ENCODE data around the gene STAP2. TPM values are rescaled to one million over a fixed set of nuclear protein-coding genes. Genes with fewer than 3 reads are reported as not detected.
A peak's percentile ranks its signal among the peaks of the same experiment; 100 is the strongest.

The STAP2 gene, protein sequence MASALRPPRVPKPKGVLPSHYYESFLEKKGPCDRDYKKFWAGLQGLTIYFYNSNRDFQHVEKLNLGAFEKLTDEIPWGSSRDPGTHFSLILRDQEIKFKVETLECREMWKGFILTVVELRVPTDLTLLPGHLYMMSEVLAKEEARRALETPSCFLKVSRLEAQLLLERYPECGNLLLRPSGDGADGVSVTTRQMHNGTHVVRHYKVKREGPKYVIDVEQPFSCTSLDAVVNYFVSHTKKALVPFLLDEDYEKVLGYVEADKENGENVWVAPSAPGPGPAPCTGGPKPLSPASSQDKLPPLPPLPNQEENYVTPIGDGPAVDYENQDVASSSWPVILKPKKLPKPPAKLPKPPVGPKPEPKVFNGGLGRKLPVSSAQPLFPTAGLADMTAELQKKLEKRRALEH
- polyA plus RNA-seq (2013, experiment 1 of 2) = 6.4 TPM
- 7.4 TPM for polyA plus RNA-seq (2013, experiment 2 of 2)

DNA sequence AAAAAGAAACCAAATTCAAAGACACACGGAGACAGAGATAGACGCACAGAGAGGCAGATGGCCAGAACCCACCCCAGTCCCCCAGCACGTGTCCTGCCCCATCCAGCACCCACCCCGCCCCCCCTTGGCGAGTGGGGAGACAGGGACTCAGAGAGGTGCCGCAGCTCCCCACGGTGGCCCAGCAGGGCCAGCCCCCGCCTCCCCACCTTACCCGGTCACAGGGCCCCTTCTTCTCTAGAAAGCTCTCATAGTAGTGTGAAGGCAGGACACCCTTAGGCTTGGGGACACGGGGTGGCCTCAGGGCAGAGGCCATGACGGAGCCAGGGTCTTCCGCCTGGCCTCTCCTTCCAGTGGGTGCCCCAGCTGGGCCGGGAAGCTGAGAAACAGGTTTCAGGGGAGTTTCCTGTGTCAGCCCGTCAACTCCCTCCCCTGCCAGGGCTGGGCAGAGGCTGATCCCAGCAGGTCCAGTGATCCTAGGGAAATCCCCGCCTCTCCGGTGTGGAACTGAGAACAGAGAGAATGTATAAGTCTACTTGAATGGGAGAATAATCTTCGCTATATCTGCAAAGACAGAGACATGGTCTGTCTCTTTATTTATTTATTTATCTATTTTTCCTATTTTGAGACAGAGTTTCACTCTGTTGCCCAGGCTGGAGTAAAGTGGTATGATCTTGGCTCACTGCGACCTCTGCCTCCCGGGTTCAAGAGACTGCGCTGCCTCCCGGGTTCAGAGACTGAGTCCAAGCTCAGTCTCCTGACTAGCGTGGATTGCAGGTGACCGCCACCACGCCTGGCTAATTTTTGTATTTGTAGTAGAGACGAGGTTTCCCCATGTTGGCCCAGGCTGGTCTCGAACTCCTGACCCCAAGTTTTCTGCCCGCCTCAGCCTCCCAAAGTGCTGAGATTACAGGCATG is at the start of gene STAP2:
STAP2 (minus strand) TSS at position 387 of the 915 bp plus-strand sequence; CDS start at position 313, 74 bp downstream.
- Histone ChIP-seq H3K18ac (ENCODE audit: low read length) (peak within 1 kb of the TSS; percentile 89), H3K79me1 (ENCODE audit: low read depth, low read length) (no peaks in the 10 kb centered on the region), H3K4me2 (ENCODE audit: insufficient read depth, low read length, poor library complexity, severe bottlenecking) (peak within 1 kb of the TSS; percentile 51), H2AFZ (ENCODE audit: low read length) (peak within 1 kb of the TSS; percentile 79), H3K4ac (ENCODE audit: low read length) (no peak within 1 kb of the TSS), H3K4me1 (ENCODE audit: control insufficient read depth in 2 of 2, insufficient read depth in 1 of 2, low read depth in 1 of 2, low read length in 2 of 2) (peaks cover 10 to 13% of the 10 kb centered on the region in 2 donors), H3K27me3 (ENCODE audit: control insufficient read depth in 3 of 3, insufficient read depth in 3 of 3, low read depth in 1 of 3, low read length in 3 of 3) (no peaks in the 10 kb centered on the region), H2BK5ac (ENCODE audit: low read length) (peak within 1 kb of the TSS; percentile 66), H3K27ac (replicated peaks; ENCODE audit: low read length) (no peak within 1 kb of the TSS), H3K23ac (ENCODE audit: low read depth, low read length, poor library complexity) (peak within 1 kb of the TSS; percentile 0), H2BK120ac (ENCODE audit: low read depth, low read length) (no peak within 1 kb of the TSS), H3K4me3 (ENCODE audit: low read length in 2 of 2) (peak within 1 kb of the TSS; percentile 36 to 71), H2BK12ac (ENCODE audit: low read length) (no peak within 1 kb of the TSS), H2AK5ac (ENCODE audit: low read depth, low read length) (peak within 1 kb of the TSS; percentile 65), H3K9me3 (replicated peaks in 1 of 2; ENCODE audit: control insufficient read depth in 2 of 2, insufficient read depth in 1 of 2, low read depth in 1 of 2, low read length in 2 of 2) (peaks cover 0 to 2% of the 10 kb centered on the region in 2 donors), H2BK15ac (ENCODE audit: low read length) (no peak within 1 kb of the TSS), H4K8ac (ENCODE audit: low read depth, low read length) (no peak within 1 kb of the TSS), H3K36me3 (replicated peaks in 1 of 2; ENCODE audit: control insufficient read depth in 2 of 2, insufficient read depth in 2 of 2, low read length in 2 of 2) (peaks cover 9 to 15% of the 10 kb centered on the region in 2 donors), H3K14ac (ENCODE audit: low read length) (no peak within 1 kb of the TSS), H4K91ac (ENCODE audit: low read depth, low read length, poor library complexity) (peak within 1 kb of the TSS; percentile 65), H3K9ac (ENCODE audit: low read depth, low read length, poor library complexity) (peak within 1 kb of the TSS; percentile 85)
- DNase-seq (ENCODE audit: low spot score) = no peak
- no CpG with 5 or more reads among the region's 27 CpGs for WGBS, 2 donors (ENCODE audit: extremely low coverage in 2 of 2, insufficient read length in 2 of 2, insufficient replicate concordance in 1 of 2)

DNA sequence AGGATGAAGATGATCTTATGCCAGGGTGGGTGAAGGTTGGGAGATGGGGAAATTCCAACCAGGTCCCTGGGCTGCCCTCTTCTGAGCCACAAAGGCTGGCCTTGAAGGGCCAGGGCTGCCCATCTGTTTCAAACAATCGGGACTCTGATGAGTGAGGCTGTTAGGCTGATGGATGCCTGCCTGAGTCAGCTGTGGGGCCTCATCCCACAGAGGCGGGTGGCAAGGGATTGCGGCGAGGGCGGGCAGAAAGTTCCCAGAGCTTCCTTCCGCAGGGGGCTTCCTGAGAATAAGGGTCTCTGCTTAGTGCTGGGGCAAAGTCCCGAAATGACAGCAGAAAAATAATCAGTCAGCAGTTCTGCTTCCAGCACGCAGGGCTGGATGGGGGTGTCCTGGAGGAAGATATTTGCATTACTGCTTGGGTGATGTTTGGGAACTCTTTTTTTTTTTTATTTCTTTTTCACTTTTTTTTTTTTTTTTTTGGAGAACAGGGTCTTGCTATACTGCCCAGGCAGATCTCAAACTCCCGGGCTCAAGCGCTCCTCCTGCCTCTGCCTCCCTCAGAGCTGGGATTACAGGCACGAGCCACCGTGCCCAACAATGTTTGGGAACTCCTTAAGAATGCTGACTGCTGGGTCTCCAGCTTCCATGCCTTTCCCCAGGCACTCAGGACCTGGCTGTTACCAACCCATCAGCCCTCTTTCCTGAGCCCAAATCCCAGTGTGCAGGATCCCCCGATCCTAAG is 47.6 kb upstream of the STAP2 start:
- no peak overlapping the region for H2AFZ ChIP-seq (ENCODE audit: low read length)
- no peak overlapping the region for H3K27ac ChIP-seq (replicated peaks; ENCODE audit: low read length)
- H3K18ac ChIP-seq (ENCODE audit: low read length) = no peak overlapping the region
- peaks cover 26 to 30% of the 10 kb centered on the region in 2 donors for H3K4me1 ChIP-seq (ENCODE audit: control insufficient read depth in 2 of 2, insufficient read depth in 1 of 2, low read depth in 1 of 2, low read length in 2 of 2)
- peak overlapping the region; percentile 57 for H2BK5ac ChIP-seq (ENCODE audit: low read length)
- no peak overlapping the region for H4K8ac ChIP-seq (ENCODE audit: low read depth, low read length)
- no peaks in the 10 kb centered on the region for H3K9me3 ChIP-seq (replicated peaks in 1 of 2; ENCODE audit: control insufficient read depth in 2 of 2, insufficient read depth in 1 of 2, low read depth in 1 of 2, low read length in 2 of 2)
- no peak overlapping the region for H4K91ac ChIP-seq (ENCODE audit: low read depth, low read length, poor library complexity)
- H2BK12ac ChIP-seq (ENCODE audit: low read length) = no peak overlapping the region
- no peaks in the 10 kb centered on the region for H3K27me3 ChIP-seq (ENCODE audit: control insufficient read depth in 3 of 3, insufficient read depth in 3 of 3, low read depth in 1 of 3, low read length in 3 of 3)
- H3K4ac ChIP-seq (ENCODE audit: low read length) = no peak overlapping the region
- H2AK5ac ChIP-seq (ENCODE audit: low read depth, low read length) = peak overlapping the region; percentile 17
- no peak overlapping the region for H3K14ac ChIP-seq (ENCODE audit: low read length)
- no peak overlapping the region for H2BK15ac ChIP-seq (ENCODE audit: low read length)
- no peak overlapping the region for H2BK120ac ChIP-seq (ENCODE audit: low read depth, low read length)
- H3K79me1 ChIP-seq (ENCODE audit: low read depth, low read length) = peaks cover 15% of the 10 kb centered on the region
- H3K36me3 ChIP-seq (replicated peaks in 1 of 2; ENCODE audit: control insufficient read depth in 2 of 2, insufficient read depth in 2 of 2, low read length in 2 of 2) = peaks cover 3 to 45% of the 10 kb centered on the region in 2 donors
- no CpG with 5 or more reads among the region's 13 CpGs for WGBS, 2 donors (ENCODE audit: extremely low coverage in 2 of 2, insufficient read length in 2 of 2, insufficient replicate concordance in 1 of 2)
- H3K23ac ChIP-seq (ENCODE audit: low read depth, low read length, poor library complexity) = peak overlapping the region; percentile 50
- no peak overlapping the region for H3K4me3 ChIP-seq (ENCODE audit: low read length in 2 of 2)
- H3K4me2 ChIP-seq (ENCODE audit: insufficient read depth, low read length, poor library complexity, severe bottlenecking) = no peak overlapping the region
- peak overlapping the region; percentile 24 for H3K9ac ChIP-seq (ENCODE audit: low read depth, low read length, poor library complexity)
- no peak for DNase-seq (ENCODE audit: low spot score)

DNA sequence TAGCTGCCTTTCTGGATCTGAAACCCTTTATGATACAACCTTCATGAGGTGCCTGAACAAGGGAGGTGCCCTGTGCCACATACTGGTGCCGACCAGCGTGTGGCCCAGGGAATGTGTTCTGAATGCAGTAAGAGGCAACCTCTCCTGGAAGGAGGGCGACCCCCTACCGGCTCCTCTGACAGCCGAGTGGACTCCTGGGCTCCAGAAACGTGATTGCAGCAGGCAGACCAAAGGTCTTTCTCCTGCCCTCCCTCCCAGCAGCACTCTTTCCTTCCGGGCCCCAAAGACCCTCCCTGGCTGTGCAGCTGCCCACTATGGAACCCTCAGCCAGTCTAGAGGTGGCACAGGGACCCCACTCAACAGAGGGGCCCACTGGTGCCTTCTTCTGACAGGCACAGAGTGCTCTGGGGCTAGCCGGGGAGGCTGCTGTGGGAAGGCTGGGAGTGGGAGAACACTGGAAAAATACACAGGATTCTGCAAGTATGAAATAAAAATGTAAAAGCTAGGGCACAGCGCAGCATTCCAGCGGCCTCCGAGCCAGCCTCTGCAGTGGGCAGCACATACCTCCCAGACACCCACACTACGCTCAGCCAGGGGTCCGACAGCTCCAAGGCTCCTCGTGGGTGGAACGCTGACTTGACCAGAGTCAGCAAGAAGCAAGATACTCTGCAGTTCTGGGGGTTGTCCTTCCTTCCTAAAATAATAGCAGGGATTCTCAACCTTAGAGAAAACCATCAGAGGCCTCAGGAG is 46.8 kb upstream of the STAP2 start:
- H3K36me3 ChIP-seq (replicated peaks in 1 of 2; ENCODE audit: control insufficient read depth in 2 of 2, insufficient read depth in 2 of 2, low read length in 2 of 2) = peaks cover 3 to 47% of the 10 kb centered on the region in 2 donors
- no peak overlapping the region for H2AFZ ChIP-seq (ENCODE audit: low read length)
- no peak overlapping the region for H3K18ac ChIP-seq (ENCODE audit: low read length)
- H2BK120ac ChIP-seq (ENCODE audit: low read depth, low read length) = no peak overlapping the region
- peak overlapping the region; percentile 43 for H3K14ac ChIP-seq (ENCODE audit: low read length)
- no peaks in the 10 kb centered on the region for H3K9me3 ChIP-seq (replicated peaks in 1 of 2; ENCODE audit: control insufficient read depth in 2 of 2, insufficient read depth in 1 of 2, low read depth in 1 of 2, low read length in 2 of 2)
- peak overlapping the region; percentile 1 for H3K23ac ChIP-seq (ENCODE audit: low read depth, low read length, poor library complexity)
- peak overlapping the region; percentile 32 for H2AK5ac ChIP-seq (ENCODE audit: low read depth, low read length)
- WGBS, 2 donors (ENCODE audit: extremely low coverage in 2 of 2, insufficient read length in 2 of 2, insufficient replicate concordance in 1 of 2) = no CpG with 5 or more reads among the region's 15 CpGs
- no peak overlapping the region for H3K27ac ChIP-seq (replicated peaks; ENCODE audit: low read length)
- DNase-seq (ENCODE audit: low spot score) = no peak
- no peak overlapping the region for H4K8ac ChIP-seq (ENCODE audit: low read depth, low read length)
- H3K4me1 ChIP-seq (ENCODE audit: control insufficient read depth in 2 of 2, insufficient read depth in 1 of 2, low read depth in 1 of 2, low read length in 2 of 2) = peaks cover 21 to 23% of the 10 kb centered on the region in 2 donors
- H3K4me2 ChIP-seq (ENCODE audit: insufficient read depth, low read length, poor library complexity, severe bottlenecking) = no peak overlapping the region
- no peak overlapping the region for H3K4me3 ChIP-seq (ENCODE audit: low read length in 2 of 2)
- H4K91ac ChIP-seq (ENCODE audit: low read depth, low read length, poor library complexity) = no peak overlapping the region
- peaks cover 15% of the 10 kb centered on the region for H3K79me1 ChIP-seq (ENCODE audit: low read depth, low read length)
- no peak overlapping the region for H2BK15ac ChIP-seq (ENCODE audit: low read length)
- peak overlapping the region; percentile 27 for H3K9ac ChIP-seq (ENCODE audit: low read depth, low read length, poor library complexity)
- H3K27me3 ChIP-seq (ENCODE audit: control insufficient read depth in 3 of 3, insufficient read depth in 3 of 3, low read depth in 1 of 3, low read length in 3 of 3) = no peaks in the 10 kb centered on the region
- peak overlapping the region; percentile 57 for H2BK5ac ChIP-seq (ENCODE audit: low read length)
- no peak overlapping the region for H2BK12ac ChIP-seq (ENCODE audit: low read length)
- peak overlapping the region; percentile 61 for H3K4ac ChIP-seq (ENCODE audit: low read length)

Measured in neuronal stem cell (in vitro differentiated cells).